C4-2B (cell line): ENCODE results near the gene STEAP3.

Source experiments
- CTCF ChIP-seq: fragments of 450-650 bp; conservative IDR thresholded peaks from 2 replicates; pipeline ENCODE4 v1.5.1; 2017; ENCODE audit warnings: mild to moderate bottlenecking
- ZFX ChIP-seq: fragments of 450-650 bp; IDR thresholded peaks from 2 replicates; pipeline ENCODE4 v1.6.1; 2017

GRCh38 chr2:119295688-119296375 lies 72.2 kb downstream of the STEAP3 start:
- TF ChIP-seq CTCF (no peak), ZFX (no peak)
